ENCODE results near the gene CDH26.

- TF ChIP-seq CTCF (IDR thresholded peaks at IDR 0.05), result no peak
- TF ChIP-seq EZH2 (IDR thresholded peaks at IDR 0.05; ENCODE audit: borderline replicate concordance, insufficient read depth, low read depth, low read length, poor library complexity, severe bottlenecking), result no peak
Measured at GRCh38 chr20:60035486-60035885, 77.3 kb downstream of the CDH26 start.

Measured in B cell (primary cell).